GM12878 (cell line): ENCODE results near the gene PLEKHM2. TPM values are rescaled to one million over a fixed set of nuclear protein-coding genes. Genes with fewer than 3 reads are reported as not detected.

ENCODE experiments used
- ASH2L ChIP-seq: fragments of 300-600, 200-600 bp; sonication (generic); IDR thresholded peaks from 2 replicates; pipeline ENCODE4 v1.6.1; 2017; ENCODE audit warnings: low read depth, mild to moderate bottlenecking, borderline replicate concordance
- CEBPZ ChIP-seq: fragments of 150-350 bp; IDR thresholded peaks from 2 replicates; pipeline ENCODE4 v1.6.1; 2016; ENCODE audit warnings: low read depth, low read length
- CHD1 ChIP-seq: IDR thresholded peaks from 2 replicates; pipeline ENCODE4 v1.6.1; 2012; ENCODE audit warnings: low read depth, low read length, improper control_type of control experiment
- CREM ChIP-seq: IDR thresholded peaks from 2 replicates; pipeline ENCODE4 v1.6.1; 2014; ENCODE audit warnings: antibody characterized with exemption, low read depth
- E4F1 ChIP-seq: fragments of 450-650 bp; IDR thresholded peaks from 2 replicates; pipeline ENCODE4 v1.6.1; 2018; ENCODE audit warnings: borderline replicate concordance, mild to moderate bottlenecking; ENCODE audit not compliant: partially characterized antibody
- IKZF2 ChIP-seq, 2 experiments: fragments of 450-650 bp; IDR thresholded peaks; 2 replicates each; pipeline ENCODE4 v1.6.1; 2017; ENCODE audit warnings: mild to moderate bottlenecking in 2 of 2, moderate library complexity in 2 of 2
- IRF4 ChIP-seq: IDR thresholded peaks from 2 replicates; pipeline ENCODE4 v1.6.1; 2011; ENCODE audit warnings: low read depth, low read length
- JUNB ChIP-seq: IDR thresholded peaks from 2 replicates; pipeline ENCODE4 v1.6.1; 2016; ENCODE audit warnings: antibody characterized with exemption, mild to moderate bottlenecking
- JUND ChIP-seq: IDR thresholded peaks from 2 replicates; pipeline ENCODE4 v1.6.1; 2012; ENCODE audit warnings: low read depth, mild to moderate bottlenecking, low read length, improper control_type of control experiment, moderate library complexity
- NFXL1 ChIP-seq: fragments of 450-650 bp; IDR thresholded peaks from 2 replicates; pipeline ENCODE4 v1.6.1; 2017; ENCODE audit warnings: antibody characterized with exemption, mild to moderate bottlenecking, borderline replicate concordance
- NKRF ChIP-seq: fragments of 450-650 bp; conservative IDR thresholded peaks from 2 replicates; pipeline ENCODE4 v1.6.1; 2017; ENCODE audit warnings: mild to moderate bottlenecking, moderate library complexity
- RUNX3 ChIP-seq: IDR thresholded peaks from 2 replicates; pipeline ENCODE4 v1.6.1; 2012; ENCODE audit warnings: low read length, inconsistent platforms
- SMAD1 ChIP-seq: fragments of 450-650 bp; IDR thresholded peaks from 2 replicates; pipeline ENCODE4 v1.6.1; 2018; ENCODE audit warnings: mild to moderate bottlenecking, low read depth; ENCODE audit not compliant: partially characterized antibody
- SMARCA5 ChIP-seq: fragments of 450-650 bp; IDR thresholded peaks from 2 replicates; pipeline ENCODE4 v1.6.1; 2017; ENCODE audit warnings: mild to moderate bottlenecking
- SPI1 ChIP-seq: IDR thresholded peaks from 2 replicates; pipeline ENCODE4 v1.6.1; 2011; ENCODE audit warnings: low read depth, mild to moderate bottlenecking, low read length, moderate library complexity, borderline replicate concordance; ENCODE audit not compliant: insufficient read depth
- SREBF2 ChIP-seq: IDR thresholded peaks from 2 replicates; pipeline ENCODE4 v1.6.1; 2012; ENCODE audit warnings: mild to moderate bottlenecking, low read length
- SUZ12 ChIP-seq: fragments of 200-600 bp; sonication (generic); IDR thresholded peaks from one replicate; pipeline ENCODE4 v1.6.1; 2018; ENCODE audit warnings: antibody characterized with exemption, mild to moderate bottlenecking; ENCODE audit not compliant: unreplicated experiment
- ZBTB11 ChIP-seq: fragments of 450-650 bp; formaldehyde crosslinking; IDR thresholded peaks from 2 replicates; pipeline ENCODE4 v1.5.0; 2022; ENCODE audit warnings: mild to moderate bottlenecking, missing genetic modification characterization
- ZNF217 ChIP-seq: fragments of 450-650 bp; IDR thresholded peaks from 2 replicates; pipeline ENCODE4 v1.6.1; 2017; ENCODE audit warnings: antibody characterized with exemption, mild to moderate bottlenecking
- ZNF274 ChIP-seq: IDR thresholded peaks from one replicate; pipeline ENCODE4 v1.8.0; 2011; ENCODE audit not compliant: insufficient read length, insufficient read depth
- polyA plus RNA-seq, 11 experiments: library from polyadenylated mRNA; depleted of rRNA in 4 of 11; unstranded in 6 of 11; stranded (reverse) in 5 of 11; fragments of >200 nt; fragmentation: Nextera tagmentation in 4 of 11; fragmentation: Illumina TruSeq in 1 of 11; extraction: Ambion mirVana in 4 of 11; extraction: Trizol in 1 of 11; gene quantifications; 1 replicate in 1 of 11; 2 replicates in 10 of 11; pipeline versions ENCODE4 v1.2.1 to v1.2.3, GENCODE V29; 2011 to 2016; ENCODE audit warnings: inconsistent platforms in 2 of 11, missing spikeins in 2 of 11, low read depth in 1 of 11
- total RNA-seq, 4 experiments: library from RNA; depleted of rRNA in 3 of 4; stranded (reverse); fragments of >200 nt in 3 of 4; fragmentation: Illumina TruSeq in 1 of 4; extraction: Trizol in 1 of 4; gene quantifications; 2 replicates each; pipeline versions ENCODE4 v1.2.1 to v1.2.3, GENCODE V29; 2013 to 2021

The PLEKHM2 gene
- total and polyA plus RNA-seq, 10 of the 15 experiments (the other 5 are each of a cell fraction or from before 2014, with no cell fraction given): 0.37 to 55.2 (median 19.3) TPM

GRCh38 chr1:15696956-15697521 is 12.9 kb downstream of the PLEKHM2 start (continued):
- TF ChIP-seq NKRF (no peak), E4F1 (no peak), SMARCA5 (0 out of 2 replicates have a peak, but pooled peaks have one; percentile 47), IKZF2 (IDR thresholded peaks at IDR 0.05) (peak; percentile 89 to 90), CREM (peak; percentile 58; the same call in 1 of the 2 replicates), SPI1 (peak; percentile 100), JUNB (0 out of 2 replicates have a peak, but pooled peaks have one; percentile 19), CEBPZ (no peak), IRF4 (peak; percentile 96), RUNX3 (peak; percentile 83), ZNF274 (no peak), SMAD1 (no peak), ZNF217 (no peak), ZBTB11 (CRISPR knock-in tag) (no peak), ASH2L (no peak), SREBF2 (no peak), JUND (no peak), SUZ12 (no peak), NFXL1 (no peak), CHD1 (no peak)
